Caco-2 (cell line): Measurements from ENCODE around the gene RBM5. TPM values are rescaled to one million over a fixed set of nuclear protein-coding genes. Genes with fewer than 3 reads are reported as not detected.
"Not testable (repeated sequence)": the region's sequence is repeated elsewhere in the genome, so short reads cannot be mapped to it uniquely, and the experiment has no call there.

Experiments
- BruUV-seq: library from RNA; stranded (reverse); fragments of 400-500 nt; replicated peaks from 2 replicates; lab custom pipeline; 2021; lab: Mats Ljungman, UMichigan
- CTCF ChIA-PET: fragments of 300-600 bp; sonication (Branson Sonifier 250); formaldehyde crosslinking; loops from one replicate; lab custom pipeline; 2022; ENCODE audit warnings: antibody characterized with exemption; lab: Charles Lee
- POLR2A ChIA-PET: fragments of 300-600 bp; sonication (Branson Sonifier 250); formaldehyde crosslinking; loops from one replicate; lab custom pipeline; 2022; ENCODE audit warnings: antibody characterized with exemption; lab: Charles Lee
- DNase-seq, 2 experiments: peaks; one replicate each; pipeline versions ENCODE4 v3.0.0 to v3.0.0-alpha.2; 2020 to 2022
- H3K27me3 ChIP-seq: replicated peaks from 2 replicates; pipeline ENCODE4 v1.6.0; 2011; ENCODE audit warnings: low read length; ENCODE audit not compliant: control insufficient read depth, insufficient read depth
- H3K36me3 ChIP-seq: 2 replicates; pipeline ENCODE4 v1.5.1; 2011; ENCODE audit warnings: low read length; ENCODE audit not compliant: control insufficient read depth, insufficient read depth
- H3K4me1 ChIP-seq: fragments of 250-450 bp; sonication (Bioruptor Pico); 2 replicates; pipeline ENCODE4 v1.5.1; 2020; ENCODE audit warnings: mild to moderate bottlenecking
- H3K4me3 ChIP-seq: 2 replicates; pipeline ENCODE4 v1.5.1; 2011; ENCODE audit warnings: low read depth, mild to moderate bottlenecking, control low read depth, low read length
- H3K9me3 ChIP-seq: fragments of 250-450 bp; sonication (Bioruptor Pico); 2 replicates; pipeline ENCODE4 v1.5.1; 2020; ENCODE audit warnings: mild to moderate bottlenecking, moderate library complexity
- H3K27ac Mint-ChIP-seq: one replicate; pipeline ENCODE4 v1.8.0; 2022; ENCODE audit warnings: mixed read lengths; ENCODE audit not compliant: unreplicated experiment
- H3K27me3 Mint-ChIP-seq: one replicate; pipeline ENCODE4 v1.8.0; 2022; ENCODE audit warnings: mixed read lengths; ENCODE audit not compliant: insufficient read depth, unreplicated experiment
- H3K36me3 Mint-ChIP-seq: one replicate; pipeline ENCODE4 v1.8.0; 2022; ENCODE audit warnings: mild to moderate bottlenecking, mixed read lengths; ENCODE audit not compliant: insufficient read depth, unreplicated experiment
- H3K4me1 Mint-ChIP-seq: one replicate; pipeline ENCODE4 v1.8.0; 2022; ENCODE audit warnings: low read depth, mixed read lengths; ENCODE audit not compliant: unreplicated experiment
- H3K4me3 Mint-ChIP-seq: one replicate; pipeline ENCODE4 v1.8.0; 2022; ENCODE audit warnings: mild to moderate bottlenecking, moderate library complexity, mixed read lengths; ENCODE audit not compliant: unreplicated experiment
- H3K9me3 Mint-ChIP-seq: one replicate; pipeline ENCODE4 v1.8.0; 2022; ENCODE audit warnings: mixed read lengths; ENCODE audit not compliant: unreplicated experiment
- intact Hi-C: fragments of 100-400 bp; cut with micrococcal nuclease; formaldehyde crosslinking; loops from one replicate; pipeline ENCODE4 v1.10.0; 2022; ENCODE audit not compliant: unreplicated experiment
- total RNA-seq: library from RNA; stranded (reverse); gene quantifications from 2 replicates; pipeline ENCODE4 v1.2.3, GENCODE V29; 2022
- TF ChIP-seq, protein P1 (sequence below), 2 experiments: fragments of 200-600 bp in 1 of 2; IDR thresholded peaks; 1 replicate in 1 of 2; 2 replicates in 1 of 2; pipeline versions ENCODE4 v1.5.1 to v1.8.0; 2011 to 2022; ENCODE audit warnings: antibody characterized with exemption in 1 of 2, control low read depth in 1 of 2, inconsistent platforms in 1 of 2, low read depth in 1 of 2, low read length in 1 of 2, mild to moderate bottlenecking in 1 of 2, moderate library complexity in 1 of 2; ENCODE audit not compliant: insufficient read depth in 1 of 2, severe bottlenecking in 1 of 2, unreplicated experiment in 1 of 2

Gene RBM5
- total RNA-seq, 1 experiment from 2014 or later, result 145 TPM

- intact Hi-C loops, result no loop called here
- Mint-ChIP-seq H3K27me3 (no peaks in the 10 kb centered on the region), H3K9me3 (no peaks in the 10 kb centered on the region), H3K36me3 (peaks cover 47% of the 10 kb centered on the region), H3K4me3 (no peak overlapping the region), H3K27ac (no peak overlapping the region), H3K4me1 (peaks cover 7% of the 10 kb centered on the region)
- CTCF ChIA-PET, result no interaction called here
- DNase-seq, result no peak
- H3K4me1 ChIP-seq, result peaks cover 6% of the 10 kb centered on the region
- TF ChIP-seq, protein P1, sequence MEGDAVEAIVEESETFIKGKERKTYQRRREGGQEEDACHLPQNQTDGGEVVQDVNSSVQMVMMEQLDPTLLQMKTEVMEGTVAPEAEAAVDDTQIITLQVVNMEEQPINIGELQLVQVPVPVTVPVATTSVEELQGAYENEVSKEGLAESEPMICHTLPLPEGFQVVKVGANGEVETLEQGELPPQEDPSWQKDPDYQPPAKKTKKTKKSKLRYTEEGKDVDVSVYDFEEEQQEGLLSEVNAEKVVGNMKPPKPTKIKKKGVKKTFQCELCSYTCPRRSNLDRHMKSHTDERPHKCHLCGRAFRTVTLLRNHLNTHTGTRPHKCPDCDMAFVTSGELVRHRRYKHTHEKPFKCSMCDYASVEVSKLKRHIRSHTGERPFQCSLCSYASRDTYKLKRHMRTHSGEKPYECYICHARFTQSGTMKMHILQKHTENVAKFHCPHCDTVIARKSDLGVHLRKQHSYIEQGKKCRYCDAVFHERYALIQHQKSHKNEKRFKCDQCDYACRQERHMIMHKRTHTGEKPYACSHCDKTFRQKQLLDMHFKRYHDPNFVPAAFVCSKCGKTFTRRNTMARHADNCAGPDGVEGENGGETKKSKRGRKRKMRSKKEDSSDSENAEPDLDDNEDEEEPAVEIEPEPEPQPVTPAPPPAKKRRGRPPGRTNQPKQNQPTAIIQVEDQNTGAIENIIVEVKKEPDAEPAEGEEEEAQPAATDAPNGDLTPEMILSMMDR (IDR thresholded peaks at IDR 0.05; ENCODE audit: insufficient read depth in 1 of 2, low read depth in 1 of 2, low read length in 1 of 2, severe bottlenecking in 1 of 2, unreplicated experiment in 1 of 2), result no peak
- H3K36me3 ChIP-seq, result no peaks in the 10 kb centered on the region; the same call in 1 of the 2 replicates
- H3K4me3 ChIP-seq, result no peak overlapping the region
- H3K27me3 ChIP-seq, result no peaks in the 10 kb centered on the region
- POLR2A ChIA-PET, result no interaction called here
- BruUV-seq, result no TSS peak
- H3K9me3 ChIP-seq, result no peaks in the 10 kb centered on the region
These were observed 10.6 kb upstream of the RBM5 start for GRCh38 chr3:50078091-50078490.

- Mint-ChIP-seq H3K4me3 (no peak overlapping the region), H3K27ac (no peak overlapping the region), H3K27me3 (no peaks in the 10 kb centered on the region), H3K9me3 (no peaks in the 10 kb centered on the region), H3K4me1 (peaks cover 7% of the 10 kb centered on the region), H3K36me3 (peaks cover 41% of the 10 kb centered on the region)
- Histone ChIP-seq H3K9me3 (no peaks in the 10 kb centered on the region), H3K4me3 (no peak overlapping the region), H3K36me3 (no peaks in the 10 kb centered on the region; the same call in 1 of the 2 replicates), H3K4me1 (peaks cover 6% of the 10 kb centered on the region), H3K27me3 (no peaks in the 10 kb centered on the region)
- TF ChIP-seq, protein P1 (IDR thresholded peaks at IDR 0.05; ENCODE audit: insufficient read depth in 1 of 2, low read depth in 1 of 2, low read length in 1 of 2, severe bottlenecking in 1 of 2, unreplicated experiment in 1 of 2), result no peak
- no TSS peak for BruUV-seq
- DNase-seq, result no peak
- CTCF ChIA-PET, result no interaction called here
- POLR2A ChIA-PET, result no interaction called here
- intact Hi-C loops, result no loop called here
These were observed 10.1 kb upstream of the RBM5 start for GRCh38 chr3:50078622-50079021.

DNA sequence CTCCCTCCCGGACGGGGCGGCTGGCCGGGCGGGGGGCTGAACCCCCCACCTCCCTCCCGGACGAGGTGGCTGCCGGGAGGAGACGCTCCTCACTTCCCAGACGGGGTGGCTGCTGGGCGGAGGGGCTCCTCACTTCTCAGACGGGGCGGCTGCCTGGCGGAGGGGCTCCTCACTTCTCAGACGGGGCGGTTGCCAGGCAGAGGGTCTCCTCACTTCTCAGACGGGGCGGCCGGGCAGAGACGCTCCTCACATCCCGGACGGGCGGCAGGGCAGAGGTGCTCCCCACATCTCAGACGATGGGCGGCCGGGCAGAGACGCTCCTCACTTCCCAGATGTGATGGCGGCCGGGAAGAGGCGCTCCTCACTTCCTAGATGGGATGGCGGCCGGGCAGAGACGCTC is 3.8 kb upstream of the RBM5 start:
- H3K4me3 Mint-ChIP-seq, POLR2A ChIA-PET, H3K27ac Mint-ChIP-seq, CTCF ChIA-PET, H3K9me3 Mint-ChIP-seq, H3K4me3 ChIP-seq, BruUV-seq, H3K36me3 ChIP-seq, H3K4me1 Mint-ChIP-seq, DNase-seq, H3K27me3 ChIP-seq, H3K27me3 Mint-ChIP-seq, H3K4me1 ChIP-seq, H3K9me3 ChIP-seq: not testable (repeated sequence)
- intact Hi-C loops, result loop anchor here (5.0 kb wide), 1 partner anchor 143 kb away; the partner anchor contains the start of gene RBM6
- H3K36me3 Mint-ChIP-seq, result peaks cover 12% of the 10 kb centered on the region

GRCh38 chr3:50089609-50089945 is 858 bp downstream of the RBM5 start:
- Mint-ChIP-seq H3K36me3 (peaks cover 55% of the 10 kb centered on the region), H3K4me1 (peaks cover 14% of the 10 kb centered on the region), H3K27ac (peak overlapping the region; percentile 97), H3K27me3 (no peaks in the 10 kb centered on the region), H3K4me3 (peak overlapping the region; percentile 93), H3K9me3 (no peaks in the 10 kb centered on the region)
- Histone ChIP-seq H3K36me3 (peaks cover 1% of the 10 kb centered on the region), H3K4me3 (peak overlapping the region; percentile 98), H3K27me3 (no peaks in the 10 kb centered on the region), H3K9me3 (no peaks in the 10 kb centered on the region), H3K4me1 (no peaks in the 10 kb centered on the region)
- BruUV-seq, result no TSS peak
- DNase-seq, result no peak
- TF ChIP-seq, protein P1 (IDR thresholded peaks at IDR 0.05; ENCODE audit: insufficient read depth in 1 of 2, low read depth in 1 of 2, low read length in 1 of 2, severe bottlenecking in 1 of 2, unreplicated experiment in 1 of 2), result no peak
- intact Hi-C loops, result loop anchor here (5.0 kb wide), 1 partner anchor 147 kb away; the partner anchor contains the start of gene RBM6
- ChIA-PET POLR2A (no interaction called here), CTCF (no interaction called here)
